SKM-1 treated with dmso at 0.1 percent for 144 hours (cell line): ENCODE results near the gene SLC37A2.
A peak's percentile ranks its signal among the peaks of the same experiment; 100 is the strongest.

Experiments
- DNase-seq: peaks from one replicate; lab custom pipeline; 2025; ENCODE audit not compliant: unreplicated experiment; lab: John Stamatoyannopoulos, UW

Gene SLC37A2

DNA sequence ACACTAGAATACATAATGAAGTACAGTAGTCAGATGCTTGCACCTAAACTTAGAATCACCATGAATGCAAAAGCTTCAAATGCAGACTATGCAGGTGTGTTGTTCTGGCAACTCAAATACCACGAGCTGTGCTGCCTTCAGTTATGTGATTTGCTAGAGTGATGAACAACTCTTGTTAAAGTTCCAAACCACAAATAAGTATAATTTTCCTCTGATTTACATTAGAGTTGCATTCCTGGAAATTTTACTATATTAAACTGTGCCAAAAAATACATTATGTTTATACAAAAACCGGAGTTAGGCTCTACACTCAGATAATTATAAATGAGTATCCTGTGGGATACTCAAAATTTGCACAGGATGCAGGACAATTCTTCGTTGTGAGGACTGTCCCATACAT lies 45.4 kb downstream of the SLC37A2 start:
- no peak for DNase-seq

DNA sequence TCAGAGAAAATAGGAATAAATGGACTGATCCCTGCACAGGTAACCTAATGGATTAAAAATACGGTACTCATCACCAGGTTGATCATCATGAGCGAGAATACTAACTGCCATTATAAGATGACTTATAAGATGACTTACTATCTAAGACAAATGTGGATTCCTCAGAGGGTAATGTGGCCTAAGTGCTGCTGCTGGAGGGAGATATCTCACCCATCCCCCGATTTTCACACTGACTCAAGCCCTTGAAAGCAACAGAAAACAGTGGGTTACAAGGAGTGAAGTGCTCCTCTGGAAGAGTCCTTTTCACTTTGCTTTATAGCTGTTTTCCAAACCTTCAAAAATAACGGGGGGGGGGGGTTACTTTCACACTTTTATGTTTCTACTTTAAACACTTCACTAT lies 47.4 kb downstream of the SLC37A2 start:
- DNase-seq, result no peak

DNA sequence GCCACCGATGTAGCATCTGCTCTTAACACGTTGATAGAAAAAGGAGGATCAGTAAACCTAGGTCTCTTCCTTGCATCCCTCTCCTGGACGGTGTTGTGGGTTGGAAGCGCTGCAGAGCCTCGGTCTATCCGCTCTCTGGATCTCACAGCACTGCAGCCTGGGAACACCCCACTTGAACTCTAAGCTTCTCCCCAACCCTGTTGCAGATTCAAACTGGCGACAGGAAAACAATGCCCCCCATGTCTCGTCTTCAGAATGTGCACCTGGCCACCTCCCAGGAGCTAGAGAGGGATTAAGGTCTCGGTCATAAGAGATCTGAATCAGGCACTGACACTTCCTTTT lies 47.9 kb downstream of the SLC37A2 start:
- DNase-seq, result no peak

DNA sequence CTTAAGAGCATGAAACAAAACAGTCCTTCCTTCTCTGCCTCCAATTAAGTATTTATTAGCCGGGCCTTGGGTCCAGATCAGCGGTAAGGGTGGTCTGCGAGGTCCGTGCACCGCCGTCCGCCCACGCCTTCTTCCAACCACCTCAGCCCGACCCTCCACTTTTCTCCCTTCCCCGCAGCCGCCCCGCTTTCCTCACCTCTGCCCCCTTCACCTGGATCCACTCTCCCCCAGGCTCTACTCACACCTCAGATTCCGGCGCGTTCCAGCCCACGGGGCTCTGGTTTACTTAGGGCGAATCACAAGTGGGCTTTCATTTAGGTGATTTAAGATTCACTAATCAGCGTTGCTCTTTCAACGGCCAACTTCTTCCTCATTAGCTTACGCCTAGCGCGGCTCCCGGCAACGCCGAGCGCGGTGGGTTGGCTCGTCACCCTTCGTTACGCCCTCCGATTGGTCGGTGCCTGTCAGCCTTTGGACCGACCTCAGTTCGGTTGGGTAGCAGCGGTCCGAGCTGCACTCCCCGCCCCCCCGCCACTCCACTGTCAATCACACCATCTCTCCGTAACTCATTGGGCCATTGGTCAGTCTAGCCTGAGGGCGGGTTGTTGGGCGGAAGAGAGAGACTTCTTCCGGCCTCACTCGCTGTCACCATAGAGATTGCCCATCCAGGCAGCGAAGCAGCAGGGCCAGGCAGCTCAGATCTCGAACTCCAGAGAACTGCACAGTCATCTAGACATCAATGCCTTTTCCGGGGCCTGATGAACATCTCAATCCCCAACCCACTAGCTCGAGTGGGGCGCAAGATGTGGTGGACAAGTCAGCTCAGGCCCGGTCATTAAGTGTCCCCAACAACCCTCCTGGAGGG lies 48.5 kb downstream of the SLC37A2 start, which contains the start of gene TMEM218:
TSS of gene TMEM218 (minus strand) at position 284 of the 865 bp plus-strand sequence. CDS start 9,385 bp downstream, outside the sequence.
- DNase-seq, result peak; percentile 96

DNA sequence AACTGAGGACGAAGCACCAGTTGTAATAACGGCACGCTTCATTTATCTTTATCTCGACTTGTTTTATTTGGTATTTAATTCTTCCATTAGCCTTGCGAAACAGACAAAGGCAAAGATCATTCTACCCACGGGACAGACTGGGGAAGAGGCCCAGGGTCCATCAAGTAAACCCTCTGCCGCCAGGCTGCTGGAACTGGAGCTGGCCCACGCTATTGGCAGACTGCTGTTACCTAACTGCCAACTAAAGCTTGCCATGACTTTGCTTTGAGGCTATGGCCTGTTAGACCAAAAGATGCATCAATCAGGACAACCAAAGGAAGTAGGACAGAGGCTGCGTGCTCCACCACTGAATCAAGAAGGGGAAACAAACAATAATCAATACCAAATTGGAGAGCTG lies 49.1 kb downstream of the SLC37A2 start:
- DNase-seq, result no peak

DNA sequence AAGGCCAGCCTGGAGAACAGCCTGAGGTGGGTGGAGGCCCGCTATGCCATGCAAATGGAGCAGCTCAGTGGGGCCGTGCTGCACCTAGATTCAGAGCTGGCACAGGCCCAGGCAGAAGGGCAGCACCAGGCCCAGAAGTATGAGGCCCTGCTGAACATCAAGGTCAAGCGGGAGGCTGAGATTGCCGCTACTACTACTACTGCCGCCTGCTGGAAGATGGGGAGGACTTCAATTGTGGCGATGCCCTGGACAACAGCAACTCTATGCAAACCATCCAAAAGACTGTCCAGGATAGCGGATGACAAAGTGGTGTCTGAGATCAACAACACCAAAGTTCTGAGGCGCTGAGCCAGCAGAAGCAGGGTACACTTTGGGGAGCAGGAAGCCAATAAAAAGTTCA lies 51.4 kb downstream of the SLC37A2 start:
- DNase-seq, result no peak

DNA sequence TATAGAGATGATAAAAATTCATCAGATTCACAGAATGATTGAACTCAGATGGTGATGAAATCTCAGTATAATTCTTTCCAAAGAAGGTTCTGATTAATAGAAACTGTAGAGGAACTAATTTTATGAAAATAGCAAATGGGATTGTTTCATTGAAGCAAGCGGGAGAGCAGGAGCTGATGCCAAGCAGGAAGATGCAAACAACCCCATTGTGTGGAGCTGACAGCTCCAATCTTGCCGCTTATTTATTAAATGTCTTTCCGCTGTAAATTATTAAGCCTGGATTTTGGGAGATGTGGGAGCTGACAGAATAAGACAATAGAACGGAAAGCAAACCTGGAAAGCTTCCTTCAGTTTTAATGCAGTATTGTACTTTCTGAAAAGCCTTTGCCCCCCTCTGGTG lies 54.3 kb downstream of the SLC37A2 start:
- no peak for DNase-seq

DNA sequence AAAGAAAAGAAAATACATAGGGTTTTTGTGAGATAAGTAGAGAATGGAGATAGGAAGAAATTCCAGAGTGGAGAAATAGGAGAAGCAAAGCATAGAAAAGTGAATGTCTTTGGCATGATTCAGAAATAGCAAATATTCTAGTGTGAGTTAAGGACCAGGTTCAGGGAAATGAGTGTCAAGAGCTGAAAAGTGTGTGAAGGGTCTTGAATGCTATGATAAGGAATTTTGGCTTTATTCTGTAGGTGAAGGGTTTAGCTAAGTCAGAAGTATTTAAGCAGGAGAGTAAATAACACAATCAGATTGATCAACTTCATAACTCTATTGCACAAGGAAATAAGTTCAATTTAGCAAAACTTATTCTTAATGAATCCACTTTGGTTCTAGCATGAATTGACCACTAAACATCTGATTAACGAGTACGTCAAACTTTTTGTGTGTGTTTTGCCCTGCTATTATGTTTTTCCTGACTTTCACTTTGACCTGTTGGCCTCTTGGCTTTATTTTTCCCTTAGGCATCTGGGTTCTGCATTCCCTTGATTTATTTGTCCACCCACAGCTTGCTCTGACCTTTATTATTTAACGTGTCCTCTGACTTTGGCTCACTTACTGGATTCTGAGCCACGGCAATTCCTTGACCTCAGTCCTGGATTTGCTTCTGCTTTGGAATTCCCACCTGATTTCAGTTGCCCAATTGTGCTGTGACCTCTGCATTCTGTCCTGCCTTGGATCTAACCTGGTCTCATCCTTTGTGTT lies 60.3 kb downstream of the SLC37A2 start:
- no peak for DNase-seq

DNA sequence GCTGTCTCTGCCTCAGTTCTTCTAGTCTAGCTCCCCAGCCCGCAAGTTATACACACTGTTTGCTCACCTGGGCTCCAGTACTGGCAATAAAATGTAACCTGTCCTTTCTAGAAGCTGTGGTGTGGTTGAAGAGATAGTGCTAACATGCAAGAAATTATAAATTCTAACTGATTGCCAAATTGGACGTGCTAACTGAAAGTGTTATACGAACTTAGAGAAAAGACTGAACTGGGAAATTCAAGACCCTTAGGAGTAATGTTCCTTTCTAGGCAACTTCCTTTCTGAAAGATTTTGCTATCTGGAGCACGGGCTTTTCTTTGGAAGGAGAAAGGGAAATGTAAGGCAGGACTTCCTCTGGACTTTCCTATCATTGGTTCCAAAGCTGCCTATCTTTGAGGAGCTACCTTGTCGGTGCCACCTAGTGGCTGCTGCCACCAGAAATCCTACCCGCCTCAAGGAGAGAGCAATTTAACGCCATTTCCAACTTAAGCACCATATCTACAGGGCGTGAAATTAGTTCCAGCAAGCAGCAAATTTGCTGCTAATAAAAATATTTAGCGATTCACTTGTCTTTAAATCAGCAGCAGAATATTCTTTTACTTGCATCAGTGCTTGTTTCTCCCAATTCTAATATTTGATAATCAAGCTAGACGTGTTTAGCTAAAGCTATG lies 61.0 kb downstream of the SLC37A2 start:
- no peak for DNase-seq

DNA sequence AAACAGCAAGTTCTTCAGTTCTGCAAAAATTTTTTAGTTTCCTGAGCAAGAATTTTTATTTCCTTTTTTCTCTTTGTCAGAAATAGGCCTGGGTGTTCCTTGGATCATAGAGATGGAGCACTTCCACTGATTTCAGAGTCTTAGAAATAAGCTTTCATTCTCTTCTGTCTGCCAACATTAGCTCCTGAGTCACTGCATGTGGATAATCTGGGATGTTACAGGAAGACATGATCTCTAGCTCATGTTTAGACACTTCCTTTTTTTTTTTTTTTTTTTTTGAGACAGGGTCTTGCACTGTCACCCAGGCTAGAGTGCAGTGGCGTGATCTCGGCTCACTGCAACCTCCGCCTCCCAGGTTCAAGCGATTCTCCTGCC lies 61.5 kb downstream of the SLC37A2 start:
- no peak for DNase-seq

DNA sequence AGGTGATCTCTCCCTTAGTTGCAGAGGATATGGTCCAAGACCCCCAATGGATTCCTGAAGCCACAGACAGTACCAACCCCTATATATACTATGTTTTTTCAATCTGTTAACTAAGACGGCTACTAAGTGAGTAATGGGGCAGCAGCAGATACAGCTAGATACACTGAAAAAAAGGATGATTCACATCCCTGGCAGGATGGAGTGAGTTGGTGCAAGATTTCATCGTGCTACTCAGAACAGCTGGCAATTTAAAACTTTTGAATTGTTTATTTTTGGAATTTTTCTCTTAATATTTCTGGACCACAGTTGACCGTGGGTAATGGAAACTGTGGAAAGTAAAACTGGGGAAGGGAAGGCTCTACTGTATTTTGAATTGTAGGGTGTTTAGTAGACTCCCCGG lies 65.3 kb downstream of the SLC37A2 start:
- DNase-seq, result no peak

DNA sequence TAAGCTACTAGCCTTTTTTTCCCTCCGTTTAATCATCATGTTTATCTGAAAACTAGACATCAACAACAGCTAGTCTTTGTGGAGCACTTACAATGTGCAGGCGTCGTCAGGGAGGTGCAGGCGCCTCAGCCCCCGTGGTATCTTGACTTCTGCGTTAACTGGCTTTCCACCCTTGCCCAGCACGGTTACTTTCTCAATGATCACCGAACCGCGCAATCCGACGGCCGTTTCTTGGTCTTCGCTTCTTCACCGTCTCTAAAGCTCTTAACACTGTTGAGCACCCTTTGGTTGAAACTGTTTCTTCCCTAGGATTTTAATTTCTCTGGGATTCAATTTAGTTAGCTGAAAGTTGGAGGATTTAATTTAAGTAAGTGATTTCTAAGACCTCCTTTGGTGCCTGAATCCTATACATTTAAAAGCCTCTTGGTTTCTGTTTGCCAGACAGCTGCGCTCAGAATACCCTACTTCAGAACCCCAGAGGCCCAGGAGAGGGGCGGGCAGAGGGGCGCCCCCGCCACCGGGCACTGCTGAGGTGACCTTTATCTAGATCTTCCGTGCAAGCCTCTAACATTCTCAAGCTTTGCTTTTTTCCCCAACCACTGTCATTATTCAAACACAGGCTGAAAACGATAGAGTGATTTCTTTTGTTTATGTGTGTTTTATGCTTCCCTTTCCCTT lies 66.3 kb downstream of the SLC37A2 start:
- DNase-seq, result no peak

DNA sequence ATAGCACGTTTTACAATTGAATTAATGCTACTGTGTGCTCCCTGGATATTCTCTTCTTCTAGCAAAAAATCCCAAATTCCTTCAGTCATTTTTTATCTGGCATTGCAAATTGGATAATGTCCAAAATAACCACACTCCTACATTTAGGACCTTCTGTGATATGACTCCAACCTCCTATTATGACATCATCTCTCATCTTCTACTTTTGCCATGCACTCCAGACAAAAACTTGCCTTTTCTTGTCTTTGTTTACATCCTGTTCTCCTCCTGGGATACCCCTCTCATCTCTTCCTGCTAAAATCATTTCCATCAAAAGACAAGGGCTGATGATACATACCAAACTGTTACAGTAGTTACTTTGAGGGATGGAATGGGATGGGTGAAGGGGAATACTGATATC lies 69.0 kb downstream of the SLC37A2 start:
- DNase-seq, result no peak

DNA sequence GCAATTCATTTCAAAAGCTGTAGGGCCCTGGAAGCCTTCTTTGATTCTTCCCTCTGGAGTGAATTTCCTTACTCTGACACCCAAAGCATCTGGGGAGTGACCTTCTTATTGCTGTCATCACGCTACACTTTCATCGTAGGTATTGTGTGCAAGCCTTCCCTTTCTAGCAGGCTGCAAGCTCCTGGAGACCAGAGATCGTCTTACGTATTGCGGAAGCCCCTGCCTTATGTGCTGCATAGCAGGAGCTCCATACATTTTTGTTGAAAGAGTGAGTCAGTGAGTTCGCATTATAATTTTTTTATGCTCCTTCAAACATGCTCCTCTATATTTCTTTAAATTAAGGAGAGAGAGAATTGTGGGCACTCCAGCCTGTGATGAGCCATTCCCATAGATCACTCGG lies 69.5 kb downstream of the SLC37A2 start:
- DNase-seq, result no peak

DNA sequence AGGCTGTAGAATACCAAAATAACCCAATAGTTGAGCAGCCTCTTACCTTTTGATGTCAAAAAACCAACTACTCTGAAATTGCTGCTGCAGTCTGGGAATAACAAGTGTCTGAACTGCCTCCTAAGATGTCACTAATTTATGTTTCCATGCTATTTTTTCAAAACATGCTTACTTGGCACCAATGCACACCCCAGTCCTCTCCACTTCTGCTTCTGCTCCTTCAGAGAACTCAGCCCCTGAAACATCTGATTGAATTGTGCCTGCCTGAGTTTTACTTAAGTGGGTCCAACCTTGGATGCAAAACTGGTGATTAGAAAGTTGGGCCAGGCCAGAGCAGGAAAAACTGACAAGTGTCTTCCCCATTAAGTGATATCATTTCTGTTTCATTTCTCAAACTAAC lies 72.9 kb downstream of the SLC37A2 start:
- no peak for DNase-seq

DNA sequence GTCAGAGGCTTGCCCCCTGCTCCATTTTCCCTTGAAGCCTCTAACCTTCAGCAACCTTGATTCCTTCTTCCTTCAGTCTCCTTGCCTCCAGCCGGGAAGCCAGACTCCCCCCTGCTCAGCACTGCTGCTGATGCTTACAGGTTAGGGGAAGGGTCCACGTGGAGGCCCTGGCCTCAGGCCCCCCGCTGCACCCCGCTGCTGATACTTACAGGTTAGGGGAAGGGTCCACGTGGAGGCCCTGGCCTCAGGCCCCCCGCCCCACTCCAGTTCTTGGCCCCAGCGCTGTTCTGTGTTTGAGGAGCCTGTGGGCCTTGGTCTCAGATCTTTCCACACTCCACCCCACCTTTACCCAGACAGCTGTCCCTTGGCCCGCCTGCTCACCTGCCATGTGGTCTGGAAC lies 75.9 kb downstream of the SLC37A2 start:
- DNase-seq, result no peak

DNA sequence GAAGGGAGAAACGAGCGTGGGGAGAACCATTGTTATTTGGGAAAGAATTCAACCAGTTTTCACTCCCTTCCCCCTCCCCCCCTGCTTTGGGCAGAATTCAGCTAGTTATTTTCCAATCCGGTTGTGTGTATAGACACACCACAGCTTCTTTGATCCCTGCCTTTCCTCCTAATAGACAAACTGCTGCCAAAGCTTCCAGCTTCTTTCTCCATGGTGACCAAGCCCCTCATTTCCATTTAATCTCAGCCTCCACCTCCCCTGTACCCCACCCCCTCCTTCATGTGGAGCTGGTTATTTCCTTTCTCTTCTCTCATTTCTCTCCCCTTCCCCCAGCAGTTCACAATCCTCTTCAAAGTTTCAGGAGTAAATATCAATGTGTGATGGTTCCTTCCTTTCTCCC lies 76.7 kb downstream of the SLC37A2 start:
- DNase-seq, result no peak
